ENCODE measurements around the gene PDK2. TPM values are rescaled to one million over a fixed set of nuclear protein-coding genes. Genes with fewer than 3 reads are reported as not detected.
A peak's percentile ranks its signal among the peaks of the same experiment; 100 is the strongest.

PDK2 gene
- total RNA-seq, 1 donor from 2014 or later = 12.6 TPM

- no peaks in the 10 kb centered on the region for H3K36me3 ChIP-seq
- Mint-ChIP-seq H3K9me3 (no peaks in the 10 kb centered on the region), H3K4me1 (peaks cover 38% of the 10 kb centered on the region), H3K4me3 (no peak overlapping the region), H3K36me3 (peaks cover 10% of the 10 kb centered on the region), H3K27ac (no peak overlapping the region), H3K27me3 (ENCODE audit: insufficient read depth, low read depth) (peaks cover 14% of the 10 kb centered on the region)
- no peak for TF ChIP-seq EZH2 (IDR thresholded peaks at IDR 0.05)
- no peak for TF ChIP-seq CTCF (IDR thresholded peaks at IDR 0.05)
- no peak for TF ChIP-seq EZH2phosphoT487 (IDR thresholded peaks at IDR 0.05)
- no peak overlapping the region for H3K27ac ChIP-seq
- H3K79me2 ChIP-seq (ENCODE audit: low read depth) = no peaks in the 10 kb centered on the region
- H3K27me3 ChIP-seq = no peaks in the 10 kb centered on the region
- no peaks in the 10 kb centered on the region for H3F3A ChIP-seq (ENCODE audit: low read depth)
- peaks cover 7% of the 10 kb centered on the region for H4K20me1 ChIP-seq (ENCODE audit: low read depth)
- H3K4me2 ChIP-seq = no peak overlapping the region
- H2AFZ ChIP-seq (replicated peaks) = no peak overlapping the region
- no peak for DNase-seq (ENCODE audit: low spot score)
- peaks cover 15% of the 10 kb centered on the region for H3K4me1 ChIP-seq
- H3K9me3 ChIP-seq (ENCODE audit: low read depth) = no peaks in the 10 kb centered on the region
- no peak overlapping the region for H3K4me3 ChIP-seq
- no peak overlapping the region for H3K9ac ChIP-seq
These were observed 8.8 kb downstream of the PDK2 start for GRCh38 chr17:50103941-50104340.

DNA sequence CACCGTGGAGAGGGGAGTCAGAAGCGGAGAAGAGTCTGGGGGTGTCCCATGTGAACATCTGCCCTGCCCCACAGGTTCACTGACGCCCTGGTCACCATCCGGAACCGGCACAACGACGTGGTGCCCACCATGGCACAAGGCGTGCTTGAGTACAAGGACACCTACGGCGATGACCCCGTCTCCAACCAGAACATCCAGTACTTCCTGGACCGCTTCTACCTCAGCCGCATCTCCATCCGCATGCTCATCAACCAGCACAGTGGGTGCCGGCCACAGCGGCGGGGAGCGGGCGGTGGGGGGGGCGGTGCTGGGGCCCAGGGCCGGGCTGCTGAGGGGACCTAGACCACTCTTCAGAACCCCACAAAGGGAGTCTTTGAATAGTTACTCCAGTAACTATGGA, 10.7 kb downstream of the PDK2 start:
- no peak overlapping the region for H3K4me3 ChIP-seq
- Mint-ChIP-seq H3K4me1 (peaks cover 30% of the 10 kb centered on the region), H3K9me3 (no peaks in the 10 kb centered on the region), H3K36me3 (peaks cover 10% of the 10 kb centered on the region), H3K27ac (no peak overlapping the region), H3K4me3 (no peak overlapping the region), H3K27me3 (ENCODE audit: insufficient read depth, low read depth) (peaks cover 13% of the 10 kb centered on the region)
- no peaks in the 10 kb centered on the region for H3K9me3 ChIP-seq (ENCODE audit: low read depth)
- H3K79me2 ChIP-seq (ENCODE audit: low read depth) = no peaks in the 10 kb centered on the region
- no peaks in the 10 kb centered on the region for H3K27me3 ChIP-seq
- peaks cover 15% of the 10 kb centered on the region for H3K4me1 ChIP-seq
- TF ChIP-seq EZH2 (IDR thresholded peaks at IDR 0.05) (no peak), EZH2phosphoT487 (IDR thresholded peaks at IDR 0.05) (no peak), CTCF (IDR thresholded peaks at IDR 0.05) (no peak)
- DNase-seq (ENCODE audit: low spot score) = no peak
- H2AFZ ChIP-seq (replicated peaks) = no peak overlapping the region
- no peaks in the 10 kb centered on the region for H3F3A ChIP-seq (ENCODE audit: low read depth)
- peaks cover 7% of the 10 kb centered on the region for H4K20me1 ChIP-seq (ENCODE audit: low read depth)
- no peak overlapping the region for H3K27ac ChIP-seq
- H3K4me2 ChIP-seq = no peak overlapping the region
- no peak overlapping the region for H3K9ac ChIP-seq
- H3K36me3 ChIP-seq = no peaks in the 10 kb centered on the region

DNA sequence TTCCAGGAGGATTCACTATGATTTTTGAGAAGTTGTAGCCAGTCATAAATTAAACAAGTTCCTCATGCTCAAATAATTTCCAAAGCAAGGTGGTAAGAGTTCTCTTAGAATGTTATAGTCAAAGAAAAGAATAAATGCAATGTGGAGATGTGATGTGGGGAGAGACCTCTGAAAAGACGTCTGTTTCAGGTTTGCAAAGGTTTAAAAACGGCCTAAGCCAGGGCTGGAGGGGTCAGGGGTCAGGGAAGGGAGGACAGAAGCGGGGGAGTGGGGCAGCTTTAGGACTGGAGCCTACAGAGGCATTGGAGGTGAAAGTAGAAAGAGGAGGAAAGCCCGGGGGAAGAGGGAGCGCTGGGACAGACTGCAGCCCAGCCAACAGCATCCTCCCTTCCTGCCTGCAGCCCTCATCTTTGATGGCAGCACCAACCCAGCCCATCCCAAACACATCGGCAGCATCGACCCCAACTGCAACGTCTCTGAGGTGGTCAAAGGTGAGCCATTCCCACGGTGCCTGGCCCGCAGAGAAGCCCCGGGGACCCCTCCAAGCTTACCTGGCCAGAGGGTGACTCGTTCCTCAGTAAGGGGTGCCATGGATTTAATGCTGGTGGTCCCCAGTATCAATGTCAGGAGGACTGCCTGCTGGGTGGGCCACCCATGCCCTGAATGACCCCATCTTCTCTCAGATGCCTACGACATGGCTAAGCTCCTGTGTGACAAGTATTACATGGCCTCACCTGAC, 11.4 kb downstream of the PDK2 start:
- Mint-ChIP-seq H3K27ac (peak overlapping the region; percentile 7), H3K36me3 (peaks cover 10% of the 10 kb centered on the region), H3K9me3 (no peaks in the 10 kb centered on the region), H3K4me3 (peak overlapping the region; percentile 8), H3K4me1 (peaks cover 29% of the 10 kb centered on the region), H3K27me3 (ENCODE audit: insufficient read depth, low read depth) (peaks cover 13% of the 10 kb centered on the region)
- H3K79me2 ChIP-seq (ENCODE audit: low read depth) = no peaks in the 10 kb centered on the region
- H3K4me1 ChIP-seq = peaks cover 12% of the 10 kb centered on the region
- no peak overlapping the region for H3K4me2 ChIP-seq
- H4K20me1 ChIP-seq (ENCODE audit: low read depth) = peaks cover 2% of the 10 kb centered on the region
- H3K9me3 ChIP-seq (ENCODE audit: low read depth) = no peaks in the 10 kb centered on the region
- no peak overlapping the region for H3K4me3 ChIP-seq
- H3K9ac ChIP-seq = no peak overlapping the region
- H2AFZ ChIP-seq (replicated peaks) = no peak overlapping the region
- no peak overlapping the region for H3K27ac ChIP-seq
- no peaks in the 10 kb centered on the region for H3K27me3 ChIP-seq
- peaks cover 4% of the 10 kb centered on the region for H3F3A ChIP-seq (ENCODE audit: low read depth)
- TF ChIP-seq EZH2phosphoT487 (IDR thresholded peaks at IDR 0.05) (no peak), CTCF (IDR thresholded peaks at IDR 0.05) (no peak), EZH2 (IDR thresholded peaks at IDR 0.05) (no peak)
- DNase-seq (ENCODE audit: low spot score) = no peak
- no peaks in the 10 kb centered on the region for H3K36me3 ChIP-seq

All from neural progenitor cell (in vitro differentiated cells).